NCI-H69 (cell line): ENCODE data around the gene SCN9A.
"Not testable (repeated sequence)": the region's sequence is repeated elsewhere in the genome, so short reads cannot be mapped to it uniquely, and the experiment has no call there.

ENCODE experiments used
- DNase-seq: peaks from one replicate; lab custom pipeline; 2025; lab: John Stamatoyannopoulos, UW

Gene SCN9A

DNA sequence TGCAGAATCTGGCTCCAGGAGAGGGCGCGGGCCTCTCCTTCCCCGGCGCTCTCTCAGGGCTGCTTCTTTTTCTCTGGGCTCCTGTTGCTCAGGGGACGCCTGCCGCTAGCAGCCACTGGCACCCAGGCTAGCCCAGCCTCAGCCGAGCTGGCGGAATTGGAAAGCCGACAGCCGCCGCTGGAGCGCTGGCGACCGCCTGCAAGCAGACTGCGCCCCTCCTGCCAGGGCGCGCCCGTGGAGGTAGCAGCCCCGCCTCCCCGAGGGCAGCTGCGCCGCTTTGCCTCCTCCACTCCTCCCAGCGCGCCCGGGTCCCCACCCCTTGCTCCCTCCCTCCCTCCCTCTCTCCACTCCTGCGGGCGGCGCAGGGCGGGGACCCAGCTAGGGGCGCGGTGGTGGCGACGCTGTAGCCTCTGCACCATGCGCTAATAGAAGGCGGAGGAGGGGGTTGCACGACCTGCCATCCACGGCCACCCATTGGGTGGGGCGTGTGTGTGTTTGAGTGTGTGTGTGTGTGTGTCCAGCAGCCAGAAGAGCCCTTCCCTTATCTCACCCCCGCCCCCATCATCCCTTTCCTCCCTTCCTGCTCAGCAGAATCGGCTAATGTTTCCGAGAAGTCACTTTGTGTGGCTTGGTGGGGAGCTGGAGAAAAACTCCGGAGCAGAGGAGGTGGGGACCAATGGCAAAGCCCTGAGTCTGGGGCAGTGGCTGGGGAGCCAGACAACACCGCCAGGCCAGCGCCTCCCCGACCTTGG is at the start of gene SCN9A:
TSS of gene SCN9A (minus strand) at position 209 of the 752 bp plus-strand sequence. CDS start 64,188 bp downstream, outside the sequence.
- peak; percentile 97 for DNase-seq

GRCh38 chr2:166424841-166425240 is 49.1 kb upstream of the SCN9A start:
- no peak for DNase-seq

DNA sequence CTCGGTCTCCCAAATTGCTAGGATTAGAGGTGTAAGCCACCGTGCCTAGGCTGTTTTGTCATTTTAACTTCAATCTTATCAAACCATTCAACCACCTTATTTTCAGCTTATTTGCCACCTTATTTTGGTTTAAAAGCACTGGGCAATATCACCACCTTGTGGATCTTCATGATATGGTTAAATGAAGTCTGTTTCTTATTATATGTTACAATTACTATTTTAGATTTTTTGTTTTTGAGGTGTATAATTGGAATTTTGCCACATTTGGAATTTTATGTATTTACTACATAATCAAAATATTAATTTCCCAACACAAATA is 43.8 kb upstream of the SCN9A start:
- DNase-seq: peak; percentile 65

DNA sequence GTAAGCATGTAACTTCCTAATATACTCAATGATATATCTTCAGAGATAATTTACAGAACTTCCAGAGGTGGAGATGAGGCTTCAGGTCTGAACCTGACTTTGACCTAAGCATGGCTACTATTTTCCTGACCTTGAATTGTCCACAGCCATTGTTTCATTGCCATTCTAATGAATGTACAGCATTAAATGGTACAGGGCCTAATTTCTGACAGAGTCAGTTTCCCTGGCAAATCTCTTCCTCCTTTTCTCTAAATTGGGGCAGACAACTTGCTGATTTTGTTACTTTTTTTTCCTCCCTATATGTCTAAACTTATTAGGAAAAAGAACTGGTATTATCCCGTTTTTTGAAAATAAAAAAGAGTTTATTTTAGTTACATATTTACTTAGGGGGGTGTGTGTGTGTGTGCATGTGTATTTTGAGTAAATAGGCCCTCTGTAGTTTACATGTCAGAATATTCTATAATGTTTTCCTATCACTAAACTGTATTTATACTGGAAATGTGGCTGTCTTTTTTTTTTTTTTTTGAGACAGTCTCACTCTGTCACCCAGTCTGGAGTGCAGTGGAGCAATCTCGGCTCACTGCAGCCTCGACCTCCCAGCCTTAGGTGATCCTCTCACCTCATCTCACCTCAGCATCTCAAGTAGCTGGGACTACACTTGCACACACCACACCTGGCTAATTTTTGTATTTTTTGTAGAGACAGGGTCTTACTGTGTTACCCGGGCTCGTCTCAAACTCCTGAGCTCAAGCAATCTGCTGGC is 43.3 kb upstream of the SCN9A start:
- DNase-seq: no peak

DNA sequence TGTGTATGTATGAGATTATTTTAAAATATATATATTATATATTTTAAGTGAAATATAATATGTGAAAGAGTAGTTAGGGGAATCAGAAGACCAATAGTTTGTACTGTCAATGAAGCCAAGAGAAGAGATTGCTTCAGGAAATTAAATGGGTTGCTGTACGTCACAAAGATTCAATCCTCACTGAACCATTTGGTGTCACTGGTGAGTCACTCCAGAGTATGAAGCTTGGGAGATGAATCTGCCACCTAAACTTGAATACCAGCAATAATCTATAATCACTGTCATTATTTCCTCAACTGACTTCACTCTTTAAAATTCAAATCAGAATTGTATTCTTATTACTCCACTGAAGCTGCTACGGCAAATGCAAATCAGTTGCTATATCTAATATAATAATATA is 41.9 kb upstream of the SCN9A start:
- DNase-seq: peak; percentile 62

GRCh38 chr2:166413255-166413654 is 37.5 kb upstream of the SCN9A start:
- no peak for DNase-seq

GRCh38 chr2:166411473-166412230 is 35.9 kb upstream of the SCN9A start:
- no peak for DNase-seq

DNA sequence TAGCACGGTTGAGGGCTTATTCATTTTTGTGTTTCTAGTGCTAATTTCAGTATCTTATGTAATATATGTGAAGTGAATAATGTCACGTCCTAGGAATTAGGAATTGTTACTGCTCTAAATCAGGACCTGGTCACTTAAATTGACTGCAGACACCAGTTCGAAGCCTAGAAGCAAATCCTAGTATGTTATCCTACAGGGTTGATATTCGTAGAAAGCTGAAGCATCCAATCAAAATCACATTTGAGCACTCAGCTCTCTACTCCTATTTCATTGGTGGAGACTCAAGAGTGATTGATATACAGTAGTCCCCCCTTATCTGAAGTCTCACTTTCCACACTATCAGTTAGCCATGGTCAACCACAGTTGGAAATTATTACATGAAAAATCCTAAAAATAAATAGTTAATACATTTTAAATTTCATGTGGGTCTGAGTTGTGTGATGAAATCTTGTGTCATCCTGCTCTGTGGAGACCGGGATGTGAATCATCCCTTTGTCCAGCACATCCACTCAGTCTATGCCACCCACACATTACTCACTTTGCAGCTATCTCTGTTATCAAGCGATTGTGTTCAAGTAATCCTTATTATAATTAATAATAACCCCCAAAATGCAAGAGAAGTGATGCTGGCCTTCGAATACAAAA is 35.2 kb upstream of the SCN9A start:
- DNase-seq: no peak

GRCh38 chr2:166407746-166408145 is 32.0 kb upstream of the SCN9A start:
- not testable (repeated sequence) for DNase-seq

GRCh38 chr2:166406374-166406773 is 30.6 kb upstream of the SCN9A start:
- DNase-seq: no peak

DNA sequence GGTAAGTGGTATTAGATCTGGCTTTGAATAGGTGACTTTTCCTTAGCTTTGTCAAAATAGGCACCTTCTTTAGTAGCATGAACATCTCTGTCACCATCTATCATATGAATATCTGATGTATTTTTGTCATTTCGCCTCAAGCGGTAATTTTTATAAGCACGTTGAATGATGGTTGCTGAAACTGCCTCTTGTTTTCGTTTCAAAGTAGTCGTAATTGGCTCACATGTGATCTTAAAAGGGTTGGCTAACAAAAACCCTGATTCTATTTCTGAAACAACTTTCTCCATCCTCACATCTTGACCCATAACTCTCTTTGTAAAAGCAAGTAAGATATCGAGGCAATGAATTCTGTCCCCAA is 29.8 kb upstream of the SCN9A start:
- DNase-seq: no peak

- peak; percentile 11 for DNase-seq
These were observed 29.3 kb upstream of the SCN9A start for GRCh38 chr2:166404831-166405568.

DNA sequence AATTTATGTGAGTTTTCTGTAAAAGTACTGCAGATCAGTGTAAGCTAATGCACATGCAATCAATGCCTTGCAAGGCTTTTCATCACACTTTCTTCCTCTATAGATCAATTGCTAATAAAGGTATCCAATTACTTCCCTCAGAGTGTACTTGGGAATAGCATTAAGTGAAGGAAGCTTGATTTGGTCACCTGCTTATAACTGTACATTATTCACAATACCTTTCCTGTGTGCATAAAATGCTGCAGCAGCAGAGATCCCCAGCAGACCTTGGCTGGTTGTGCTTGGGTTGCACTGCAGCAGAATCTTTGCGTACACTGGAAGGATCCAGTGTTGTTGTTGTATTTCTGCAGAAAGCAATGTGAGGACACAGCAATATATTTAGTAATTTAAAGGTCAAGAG is 18.5 kb upstream of the SCN9A start:
- DNase-seq: peak; percentile 1

- no peak for DNase-seq
These were observed 17.3 kb upstream of the SCN9A start for GRCh38 chr2:166393008-166393407.

GRCh38 chr2:166388481-166389070 is 12.8 kb upstream of the SCN9A start:
- peak; percentile 60 for DNase-seq

DNA sequence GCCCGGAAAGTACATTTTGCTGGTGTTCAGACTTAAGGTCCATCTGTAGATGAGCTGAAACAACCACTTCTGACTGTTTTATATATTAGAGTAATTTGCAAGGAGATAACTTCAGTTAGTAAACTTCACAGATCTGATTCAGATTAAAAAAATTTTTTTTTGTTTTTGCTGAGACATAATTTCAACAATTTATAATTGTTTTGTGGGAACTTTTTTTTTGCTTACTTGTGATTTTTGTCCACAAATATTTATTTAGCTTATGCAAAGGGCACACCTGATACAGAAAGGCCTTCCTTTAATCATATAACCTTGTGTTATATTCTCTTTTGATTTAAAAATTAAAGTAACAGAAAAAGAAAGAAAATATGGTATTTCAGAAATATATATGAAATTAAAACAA is 9.6 kb upstream of the SCN9A start:
- no peak for DNase-seq

DNA sequence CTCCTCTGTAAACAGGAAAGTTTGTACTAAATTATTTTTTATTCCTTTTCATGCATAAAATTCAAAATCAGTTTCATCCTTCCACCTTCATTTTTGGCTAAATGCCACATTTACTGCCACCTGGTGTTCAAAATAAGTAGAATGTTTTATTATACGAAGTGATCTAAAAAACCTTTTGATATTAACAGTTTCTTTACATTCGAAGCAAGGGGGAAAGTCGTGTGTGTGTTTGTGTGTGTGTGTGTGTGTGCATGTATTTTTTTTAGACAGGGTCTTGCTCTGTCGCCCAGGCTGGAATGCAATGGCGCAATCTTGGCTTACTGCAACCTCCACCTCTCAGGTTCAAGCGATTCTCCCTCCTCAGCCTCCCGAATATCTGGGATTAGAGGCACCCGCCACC is 9.0 kb upstream of the SCN9A start:
- peak; percentile 41 for DNase-seq

DNA sequence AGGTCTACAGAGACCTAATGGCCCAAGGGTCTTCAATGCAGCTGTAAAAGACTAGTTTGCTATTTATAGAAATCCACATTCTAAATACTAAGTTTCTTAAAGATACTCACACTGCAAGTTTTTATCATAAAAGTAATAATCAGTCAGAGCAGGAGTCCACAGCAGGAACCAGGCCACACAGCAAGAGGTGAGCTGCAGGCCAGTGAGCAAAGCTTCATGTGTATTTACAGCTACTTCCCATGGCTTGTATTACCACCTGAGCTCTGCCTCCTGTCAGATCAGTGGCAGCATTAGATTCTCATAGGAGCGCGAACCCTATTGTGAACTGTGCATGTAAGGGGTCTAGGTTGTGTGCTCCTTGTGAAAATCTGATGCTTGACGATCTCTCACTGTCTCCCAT is 6.7 kb upstream of the SCN9A start:
- peak; percentile 58 for DNase-seq

GRCh38 chr2:166380615-166381014 is 4.9 kb upstream of the SCN9A start:
- DNase-seq: no peak

DNA sequence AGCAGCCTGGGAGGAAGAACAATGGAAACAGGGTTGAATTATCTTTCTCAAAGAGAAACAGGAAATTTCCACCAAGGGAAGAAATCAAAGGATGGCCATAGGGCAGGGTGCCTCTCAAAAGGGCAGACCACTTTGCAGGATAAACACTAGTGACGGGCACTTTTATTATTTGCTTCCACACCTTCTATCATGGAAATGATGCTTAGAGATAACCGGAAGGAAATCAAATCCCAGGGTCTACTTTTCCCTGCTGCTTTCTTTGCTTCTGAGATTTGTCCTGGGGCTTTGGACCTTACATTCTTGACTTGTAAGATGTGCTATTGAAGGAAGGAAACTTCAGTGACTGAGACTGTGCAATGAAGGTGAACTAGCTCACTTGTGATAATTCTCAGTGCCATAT is 1.1 kb upstream of the SCN9A start:
- peak; percentile 55 for DNase-seq

- DNase-seq: no peak
These were observed 714 bp upstream of the SCN9A start for GRCh38 chr2:166376488-166376828.
